ENCODE results near the gene SIPA1. TPM values are rescaled to one million over a fixed set of nuclear protein-coding genes. Genes with fewer than 3 reads are reported as not detected.

Gene SIPA1
- polyA plus RNA-seq, 4 donors = 21.7 to 45.2 (median 33.1) TPM

- Histone ChIP-seq H3K36me3 (ENCODE audit: control insufficient read depth in 3 of 3, insufficient read depth in 2 of 3, low read depth in 1 of 3, low read length in 3 of 3) (peaks cover 6 to 63% (median 6%) of the 10 kb centered on the region in 3 donors), H3K27me3 (ENCODE audit: control insufficient read depth in 3 of 3, insufficient read depth in 3 of 3, low read length in 3 of 3) (no peaks in the 10 kb centered on the region), H3K27ac (ENCODE audit: low read depth in 1 of 3, low read length in 2 of 3) (peak overlapping the region in 2 of 3 donors; percentile 8 to 70), H3K4me3 (ENCODE audit: low read depth in 1 of 3, low read length in 3 of 3) (peak overlapping the region in 2 of 3 donors; percentile 91 to 98), H3K4me1 (ENCODE audit: control insufficient read depth in 3 of 3, insufficient read depth in 2 of 3, low read depth in 1 of 3, low read length in 2 of 3) (peaks cover 3 to 48% (median 14%) of the 10 kb centered on the region in 3 donors), H3K9me3 (ENCODE audit: control insufficient read depth in 2 of 2, insufficient read depth in 1 of 2, low read depth in 1 of 2, low read length in 1 of 2) (no peaks in the 10 kb centered on the region)
- FAIRE-seq (no peak), DNase-seq (no peak)
- WGBS, 3 donors = 56 to 63% (median 57%) methylated on average over 12 of the region's 12 CpGs
Observed at GRCh38 chr11:65611758-65612603, 25.9 kb upstream of the SIPA1 start.

- H3K36me3 ChIP-seq (ENCODE audit: control insufficient read depth in 3 of 3, insufficient read depth in 2 of 3, low read depth in 1 of 3, low read length in 3 of 3) = peaks cover 4 to 64% (median 9%) of the 10 kb centered on the region in 3 donors
- H3K27me3 ChIP-seq (ENCODE audit: control insufficient read depth in 3 of 3, insufficient read depth in 3 of 3, low read length in 3 of 3) = no peaks in the 10 kb centered on the region
- FAIRE-seq (no peak), DNase-seq (no peak)
- peak overlapping the region; percentile 91 to 98 (median 95) for H3K4me3 ChIP-seq (ENCODE audit: low read depth in 1 of 3, low read length in 3 of 3)
- H3K4me1 ChIP-seq (ENCODE audit: control insufficient read depth in 3 of 3, insufficient read depth in 2 of 3, low read depth in 1 of 3, low read length in 2 of 3) = peaks cover 3 to 47% (median 14%) of the 10 kb centered on the region in 3 donors
- 9 to 33% (median 29%) methylated on average over 7 of the region's 7 CpGs for WGBS, 3 donors
- peak overlapping the region in 1 of 3 donors; percentile 70 for H3K27ac ChIP-seq (ENCODE audit: low read depth in 1 of 3, low read length in 2 of 3)
- H3K9me3 ChIP-seq (ENCODE audit: control insufficient read depth in 2 of 2, insufficient read depth in 1 of 2, low read depth in 1 of 2, low read length in 1 of 2) = no peaks in the 10 kb centered on the region
Observed at GRCh38 chr11:65612691-65613090, 25.2 kb upstream of the SIPA1 start.

- Histone ChIP-seq H3K9me3 (ENCODE audit: control insufficient read depth in 2 of 2, insufficient read depth in 1 of 2, low read depth in 1 of 2, low read length in 1 of 2) (no peaks in the 10 kb centered on the region), H3K4me1 (ENCODE audit: control insufficient read depth in 3 of 3, insufficient read depth in 2 of 3, low read depth in 1 of 3, low read length in 2 of 3) (peaks cover 3 to 44% (median 14%) of the 10 kb centered on the region in 3 donors), H3K27me3 (ENCODE audit: control insufficient read depth in 3 of 3, insufficient read depth in 3 of 3, low read length in 3 of 3) (no peaks in the 10 kb centered on the region), H3K4me3 (ENCODE audit: low read depth in 1 of 3, low read length in 3 of 3) (peak overlapping the region; percentile 91 to 98 (median 95)), H3K36me3 (ENCODE audit: control insufficient read depth in 3 of 3, insufficient read depth in 2 of 3, low read depth in 1 of 3, low read length in 3 of 3) (peaks cover 5 to 64% (median 10%) of the 10 kb centered on the region in 3 donors), H3K27ac (ENCODE audit: low read depth in 1 of 3, low read length in 2 of 3) (peak overlapping the region; percentile 86 to 98 (median 95))
- no peak for FAIRE-seq
- 2 to 18% (median 8%) methylated on average over 34 to 43 of the region's 43 CpGs for WGBS, 3 donors
- no peak for DNase-seq
Observed at GRCh38 chr11:65613091-65613928, 24.6 kb upstream of the SIPA1 start.

GRCh38 chr11:65615229-65615949, 22.5 kb upstream of the SIPA1 start, which contains the start of gene PCNX3:
Gene PCNX3, plus strand, starts transcription at chr11:65615776. Its CDS starts 536 bp downstream, at chr11:65616312.
- WGBS, 3 donors = 0% methylated on average over 55 of the region's 55 CpGs
- Histone ChIP-seq H3K27ac (ENCODE audit: low read depth in 1 of 3, low read length in 2 of 3) (peak within 1 kb of the TSS; percentile 80 to 98 (median 95)), H3K9me3 (ENCODE audit: control insufficient read depth in 2 of 2, insufficient read depth in 1 of 2, low read depth in 1 of 2, low read length in 1 of 2) (no peaks in the 10 kb centered on the region), H3K4me1 (ENCODE audit: control insufficient read depth in 3 of 3, insufficient read depth in 2 of 3, low read depth in 1 of 3, low read length in 2 of 3) (peaks cover 3 to 37% (median 14%) of the 10 kb centered on the region in 3 donors), H3K27me3 (ENCODE audit: control insufficient read depth in 3 of 3, insufficient read depth in 3 of 3, low read length in 3 of 3) (no peaks in the 10 kb centered on the region), H3K36me3 (ENCODE audit: control insufficient read depth in 3 of 3, insufficient read depth in 2 of 3, low read depth in 1 of 3, low read length in 3 of 3) (peaks cover 12 to 65% (median 13%) of the 10 kb centered on the region in 3 donors), H3K4me3 (ENCODE audit: low read depth in 1 of 3, low read length in 3 of 3) (peak within 1 kb of the TSS; percentile 91 to 98 (median 95))
- DNase-seq = peak; percentile 100
- peak; percentile 91 for FAIRE-seq

- WGBS, 3 donors = 0 to 1% (median 0%) methylated on average over 24 to 50 of the region's 50 CpGs
- Histone ChIP-seq H3K36me3 (ENCODE audit: control insufficient read depth in 3 of 3, insufficient read depth in 2 of 3, low read depth in 1 of 3, low read length in 3 of 3) (peaks cover 15 to 65% (median 19%) of the 10 kb centered on the region in 3 donors), H3K4me1 (ENCODE audit: control insufficient read depth in 3 of 3, insufficient read depth in 2 of 3, low read depth in 1 of 3, low read length in 2 of 3) (peaks cover 3 to 31% (median 12%) of the 10 kb centered on the region in 3 donors), H3K9me3 (ENCODE audit: control insufficient read depth in 2 of 2, insufficient read depth in 1 of 2, low read depth in 1 of 2, low read length in 1 of 2) (no peaks in the 10 kb centered on the region), H3K4me3 (ENCODE audit: low read depth in 1 of 3, low read length in 3 of 3) (peak overlapping the region; percentile 75 to 91 (median 85)), H3K27me3 (ENCODE audit: control insufficient read depth in 3 of 3, insufficient read depth in 3 of 3, low read length in 3 of 3) (no peaks in the 10 kb centered on the region), H3K27ac (ENCODE audit: low read depth in 1 of 3, low read length in 2 of 3) (peak overlapping the region; percentile 77 to 98 (median 95))
- no peak for FAIRE-seq
- DNase-seq = peak in 1 of 2 donors; percentile 45
Observed at GRCh38 chr11:65615950-65616574, 21.8 kb upstream of the SIPA1 start.

GRCh38 chr11:65616575-65617001, 21.3 kb upstream of the SIPA1 start:
- DNase-seq (peak in 1 of 2 donors; percentile 51), FAIRE-seq (no peak)
- Histone ChIP-seq H3K27me3 (ENCODE audit: control insufficient read depth in 3 of 3, insufficient read depth in 3 of 3, low read length in 3 of 3) (no peaks in the 10 kb centered on the region), H3K9me3 (ENCODE audit: control insufficient read depth in 2 of 2, insufficient read depth in 1 of 2, low read depth in 1 of 2, low read length in 1 of 2) (no peaks in the 10 kb centered on the region), H3K4me3 (ENCODE audit: low read depth in 1 of 3, low read length in 3 of 3) (peak overlapping the region; percentile 75 to 91 (median 85)), H3K36me3 (ENCODE audit: control insufficient read depth in 3 of 3, insufficient read depth in 2 of 3, low read depth in 1 of 3, low read length in 3 of 3) (peaks cover 15 to 65% (median 20%) of the 10 kb centered on the region in 3 donors), H3K4me1 (ENCODE audit: control insufficient read depth in 3 of 3, insufficient read depth in 2 of 3, low read depth in 1 of 3, low read length in 2 of 3) (peaks cover 3 to 26% (median 10%) of the 10 kb centered on the region in 3 donors), H3K27ac (ENCODE audit: low read depth in 1 of 3, low read length in 2 of 3) (peak overlapping the region in 2 of 3 donors; percentile 1 to 31)
- WGBS, 3 donors = 20 to 52% (median 29%) methylated on average over 10 of the region's 10 CpGs

- H3K27me3 ChIP-seq (ENCODE audit: control insufficient read depth in 3 of 3, insufficient read depth in 3 of 3, low read length in 3 of 3) = no peaks in the 10 kb centered on the region
- peaks cover 3 to 18% (median 5%) of the 10 kb centered on the region in 3 donors for H3K4me1 ChIP-seq (ENCODE audit: control insufficient read depth in 3 of 3, insufficient read depth in 2 of 3, low read depth in 1 of 3, low read length in 2 of 3)
- 87 to 92% (median 92%) methylated on average over 17 of the region's 17 CpGs for WGBS, 3 donors
- FAIRE-seq = no peak
- H3K9me3 ChIP-seq (ENCODE audit: control insufficient read depth in 2 of 2, insufficient read depth in 1 of 2, low read depth in 1 of 2, low read length in 1 of 2) = no peaks in the 10 kb centered on the region
- no peak for DNase-seq
- no peak overlapping the region for H3K4me3 ChIP-seq (ENCODE audit: low read depth in 1 of 3, low read length in 3 of 3)
- H3K36me3 ChIP-seq (ENCODE audit: control insufficient read depth in 3 of 3, insufficient read depth in 2 of 3, low read depth in 1 of 3, low read length in 3 of 3) = peaks cover 15 to 65% (median 20%) of the 10 kb centered on the region in 3 donors
- H3K27ac ChIP-seq (ENCODE audit: low read depth in 1 of 3, low read length in 2 of 3) = no peak overlapping the region
Observed at GRCh38 chr11:65617136-65617850, 20.6 kb upstream of the SIPA1 start.

Measured in small intestine (tissue), 7 donors.